Right ventricle myocardium inferior (tissue), 1 donor: ENCODE measurements around the gene IL1A. TPM values are rescaled to one million over a fixed set of nuclear protein-coding genes. Genes with fewer than 3 reads are reported as not detected.
A peak's percentile ranks its signal among the peaks of the same experiment; 100 is the strongest.

ENCODE experiments used
- ATAC-seq: fragments of 200-7000 bp; cut with Tn5 transposase; one replicate; pipeline ENCODE4 v1.9.1; 2020; ENCODE audit warnings: mild to moderate bottlenecking, moderate library complexity
- DNase-seq: peaks from one replicate; pipeline ENCODE4 v3.0.0; 2021; ENCODE audit errors: missing footprints
- intact Hi-C: fragments of 100-400 bp; cut with DNase I; formaldehyde crosslinking; loops from one replicate; pipeline ENCODE4 v1.11.0; 2022
- total RNA-seq: library from RNA; stranded (reverse); fragmentation: NEBNext Ultra II Directional; extraction: Animal tissue kit (Norgen Biotek cat#: 25700); gene quantifications from one replicate; pipeline ENCODE4 v1.2.1, GENCODE V29; 2021
- donor health status: DM: no; HTN: yes; CAD: no; lungs with severe emphysema.

Gene IL1A
- total RNA-seq, 1 donor from 2014 or later = not detected

DNA sequence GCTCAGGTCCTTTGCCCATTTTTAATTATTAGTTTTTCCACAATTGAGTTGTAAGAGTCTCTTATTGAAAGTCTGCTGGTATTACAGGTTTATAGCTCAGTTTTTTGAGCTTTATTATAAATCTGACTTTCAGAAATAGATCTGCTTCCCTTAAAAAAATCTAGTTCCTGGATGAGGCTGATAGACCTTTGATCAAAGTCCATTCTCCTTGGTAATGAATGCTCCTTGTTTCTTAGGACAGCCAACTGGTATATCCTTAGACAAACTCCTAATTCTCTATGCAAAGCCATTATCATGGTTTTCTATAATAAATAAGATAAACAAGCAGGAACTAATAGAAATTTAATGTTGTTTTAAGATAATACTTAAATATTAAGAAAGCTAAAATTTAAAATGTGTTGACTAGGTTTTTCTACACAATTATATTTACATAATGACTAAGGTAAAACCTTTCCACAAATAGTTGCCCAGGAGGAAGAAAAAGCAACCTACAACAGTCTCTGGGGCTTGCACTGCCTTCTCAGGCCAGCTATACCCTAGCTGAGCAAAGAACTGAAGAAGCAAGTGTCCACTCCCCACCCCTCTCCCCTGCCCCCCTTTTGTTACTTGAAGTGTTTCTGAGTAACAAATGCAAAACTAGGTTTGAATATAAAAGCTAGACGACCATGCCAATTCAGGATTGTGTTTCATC is 46.6 kb downstream of the IL1A start:
- intact Hi-C loops = no loop called here
- no peak for ATAC-seq
- no peak for DNase-seq

DNA sequence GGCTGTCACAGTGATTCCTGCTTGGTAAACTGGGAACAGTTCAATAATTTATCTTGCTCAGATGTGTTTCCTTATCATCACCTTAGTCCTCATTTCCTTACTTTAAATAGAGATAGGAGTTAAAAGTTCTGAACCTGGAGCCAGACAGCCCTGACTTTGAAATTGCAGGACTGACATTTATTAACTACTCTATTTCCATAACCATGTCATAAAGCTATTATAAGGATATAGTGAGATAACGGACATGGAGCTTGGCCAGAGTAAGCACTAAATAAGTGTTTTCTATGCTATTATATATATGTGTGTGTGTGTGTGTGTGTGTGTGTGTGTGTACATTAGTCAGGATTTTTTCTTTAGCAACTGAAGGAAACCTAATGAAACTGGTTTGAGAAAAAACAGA is 50.4 kb downstream of the IL1A start:
- intact Hi-C loops = no loop called here
- DNase-seq (no peak), ATAC-seq (no peak)

DNA sequence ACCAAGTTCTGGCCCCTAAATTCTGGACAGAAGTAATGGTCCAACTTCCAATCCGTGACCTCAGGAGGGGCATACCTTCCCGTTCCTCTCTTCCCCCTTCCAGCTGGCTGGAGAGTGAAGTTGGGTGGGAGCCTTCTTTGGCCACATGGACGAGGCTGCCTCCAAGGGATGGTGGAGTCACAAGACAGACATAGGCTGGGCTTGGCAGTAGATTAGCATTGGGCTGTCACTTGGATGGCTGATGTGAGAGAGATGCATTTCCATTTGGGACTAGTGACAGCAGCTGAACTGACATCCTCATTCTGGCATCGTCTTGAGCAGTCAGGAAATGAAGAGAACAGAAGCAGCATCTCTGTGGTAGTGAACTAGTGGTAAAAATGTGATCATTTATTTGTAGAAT is 50.8 kb downstream of the IL1A start:
- intact Hi-C loops = no loop called here
- no peak for ATAC-seq
- no peak for DNase-seq

DNA sequence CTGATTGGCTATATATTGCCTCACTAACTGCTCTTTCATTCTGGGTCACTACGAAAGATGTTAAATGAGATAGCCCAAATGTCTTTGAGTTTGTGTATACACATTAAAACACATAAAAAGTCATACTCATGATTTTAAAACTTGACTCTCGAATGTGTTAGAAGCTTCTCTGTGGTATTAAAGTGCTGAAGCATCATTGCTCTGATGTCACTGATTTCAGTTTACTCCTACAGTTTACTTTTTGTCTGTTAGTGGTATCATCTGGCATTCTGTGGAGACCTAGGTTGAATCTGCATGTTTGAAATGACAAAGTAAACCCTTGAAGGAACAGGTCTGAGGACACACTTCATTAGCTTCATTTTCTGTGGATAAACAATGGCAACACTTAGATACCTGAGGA is 52.8 kb downstream of the IL1A start:
- DNase-seq (no peak), ATAC-seq (no peak)

DNA sequence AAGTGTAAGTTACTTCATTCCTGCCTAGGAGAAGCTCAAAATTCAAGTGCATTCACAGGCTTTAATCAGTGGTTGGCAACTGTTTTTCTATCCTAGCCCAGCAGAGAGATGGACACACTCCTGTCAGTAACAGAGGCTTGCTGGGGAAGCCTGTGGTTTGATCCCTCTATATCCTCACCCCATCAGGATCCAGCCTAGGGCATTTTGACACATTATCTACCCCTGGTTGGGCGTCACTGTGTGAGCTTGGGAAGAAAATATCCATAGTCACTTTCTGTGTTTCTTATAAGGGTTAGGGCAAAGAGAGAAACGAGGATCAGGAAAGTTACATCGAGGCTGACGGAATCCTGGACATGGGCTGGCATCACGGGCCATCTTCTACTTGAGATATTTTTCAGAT is 53.5 kb downstream of the IL1A start:
- DNase-seq (no peak), ATAC-seq (no peak)
- intact Hi-C loops = no loop called here

More for the DNA sequence above, 52.8 kb downstream of the IL1A start:
- intact Hi-C loops = no loop called here

DNA sequence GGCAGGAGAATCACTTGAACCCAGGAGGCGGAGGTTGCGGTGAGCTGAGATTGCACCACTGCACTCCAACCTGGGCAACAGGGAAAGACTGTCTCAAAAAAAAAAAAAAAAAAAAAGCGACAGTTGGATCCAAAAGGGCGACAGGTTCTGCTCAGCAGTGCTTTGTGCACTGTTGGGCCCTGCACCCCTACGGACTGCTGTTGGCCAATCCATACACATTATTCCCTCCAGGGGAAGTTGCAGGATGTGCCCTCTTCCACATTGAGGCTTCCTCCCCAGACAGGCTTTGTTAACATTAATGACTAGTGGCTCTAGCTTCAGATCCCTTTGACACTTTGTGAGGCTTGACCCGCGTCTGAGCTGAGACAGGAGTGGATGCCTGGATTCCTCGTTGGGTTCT is 54.1 kb downstream of the IL1A start:
- no peak for DNase-seq
- no peak for ATAC-seq
- intact Hi-C loops = no loop called here

DNA sequence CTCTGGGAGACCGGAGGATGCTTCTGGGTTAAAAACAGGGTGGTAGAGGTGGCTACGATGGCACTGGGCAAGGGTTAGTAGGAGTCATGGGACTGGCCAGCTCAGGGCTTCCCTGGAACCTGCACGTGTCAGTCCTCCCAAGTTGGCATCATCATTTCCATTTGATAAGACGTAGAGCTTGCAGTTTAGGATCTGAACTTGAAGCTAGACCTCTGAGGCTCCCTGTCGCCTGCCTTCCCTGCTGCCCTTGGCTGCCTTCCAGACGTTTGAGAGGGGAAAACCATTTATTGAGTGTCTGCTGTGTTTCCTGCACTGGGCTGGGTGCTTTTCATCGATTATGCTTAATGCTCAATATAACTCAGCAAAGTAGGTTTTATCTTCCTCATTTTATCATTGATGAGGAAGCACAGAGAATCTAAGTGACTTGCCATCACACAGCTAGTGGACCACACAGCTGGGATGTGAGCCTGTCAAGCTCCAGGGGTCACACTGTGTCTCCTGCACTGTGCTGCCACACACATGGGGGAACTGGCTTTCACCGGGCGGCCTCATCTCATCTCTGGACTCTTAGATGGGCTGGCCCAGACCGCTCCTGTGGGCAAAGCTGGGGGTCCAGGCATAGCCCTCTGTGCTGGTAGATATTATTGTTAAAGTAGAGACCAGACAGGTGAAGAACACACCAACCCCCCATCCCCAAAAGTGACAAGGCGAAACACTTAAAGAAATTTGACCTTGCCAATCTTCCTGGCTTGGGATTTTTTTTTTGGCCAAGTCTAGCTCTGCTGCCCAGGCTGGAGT is 55.7 kb downstream of the IL1A start:
- intact Hi-C loops = no loop called here
- ATAC-seq = no peak

DNA sequence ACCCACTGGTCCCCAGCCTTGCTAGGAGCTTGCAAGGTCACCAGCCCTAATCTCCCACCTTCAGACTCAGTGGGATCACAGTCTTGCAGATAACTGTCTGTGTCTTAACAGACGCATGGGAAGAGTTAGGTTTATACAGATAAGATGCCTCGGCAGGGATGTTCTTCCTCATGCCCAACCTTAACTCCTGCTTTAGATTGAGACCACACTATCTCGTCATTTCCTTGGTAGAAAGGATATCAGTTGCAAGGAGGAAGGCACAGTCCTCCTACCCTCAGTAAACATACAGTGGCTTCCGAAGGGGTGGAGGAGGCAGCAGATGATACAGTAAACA is 56.3 kb downstream of the IL1A start:
- ATAC-seq (no peak), DNase-seq (no peak)
- intact Hi-C loops = no loop called here

More for the DNA sequence above, 55.7 kb downstream of the IL1A start:
- no peak for DNase-seq

DNA sequence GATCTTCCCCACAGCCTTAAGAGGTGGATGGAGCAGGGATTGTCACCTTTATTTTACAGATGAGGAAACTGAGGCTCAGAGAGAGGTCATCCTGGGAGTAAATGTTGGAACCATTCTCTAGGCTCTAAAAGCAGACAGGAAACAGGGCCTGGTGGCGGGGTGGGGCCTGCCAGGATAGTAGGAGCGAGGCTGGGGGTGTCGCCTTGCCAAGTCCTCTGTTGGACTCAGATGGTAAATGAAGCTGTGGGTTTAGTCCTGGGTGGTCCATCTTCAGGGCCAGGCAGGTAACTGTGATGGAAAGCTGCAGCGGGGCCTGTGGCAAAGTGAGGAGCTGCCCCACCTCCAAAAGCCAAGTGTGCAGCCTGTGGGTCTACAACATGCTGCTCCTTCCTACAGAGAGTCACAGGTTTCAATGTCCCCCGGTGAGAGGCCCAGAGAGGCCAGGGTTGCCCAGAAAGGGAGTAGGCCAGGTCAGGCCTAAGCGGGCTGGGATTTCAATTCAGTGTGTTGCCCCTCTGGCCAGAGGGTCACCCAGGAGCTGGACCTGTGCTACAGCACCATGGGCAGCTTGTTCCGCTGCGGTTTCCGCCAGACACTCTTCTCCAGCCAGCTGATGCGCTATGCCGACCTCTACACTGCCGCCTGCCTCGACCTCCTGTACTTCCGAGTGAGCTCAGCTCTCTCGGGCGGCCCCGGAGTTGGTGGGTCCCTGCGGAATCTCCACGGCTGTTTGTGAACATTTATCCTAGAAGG is 56.8 kb downstream of the IL1A start:
- DNase-seq (no peak), ATAC-seq (no peak)
- intact Hi-C loops = no loop called here

DNA sequence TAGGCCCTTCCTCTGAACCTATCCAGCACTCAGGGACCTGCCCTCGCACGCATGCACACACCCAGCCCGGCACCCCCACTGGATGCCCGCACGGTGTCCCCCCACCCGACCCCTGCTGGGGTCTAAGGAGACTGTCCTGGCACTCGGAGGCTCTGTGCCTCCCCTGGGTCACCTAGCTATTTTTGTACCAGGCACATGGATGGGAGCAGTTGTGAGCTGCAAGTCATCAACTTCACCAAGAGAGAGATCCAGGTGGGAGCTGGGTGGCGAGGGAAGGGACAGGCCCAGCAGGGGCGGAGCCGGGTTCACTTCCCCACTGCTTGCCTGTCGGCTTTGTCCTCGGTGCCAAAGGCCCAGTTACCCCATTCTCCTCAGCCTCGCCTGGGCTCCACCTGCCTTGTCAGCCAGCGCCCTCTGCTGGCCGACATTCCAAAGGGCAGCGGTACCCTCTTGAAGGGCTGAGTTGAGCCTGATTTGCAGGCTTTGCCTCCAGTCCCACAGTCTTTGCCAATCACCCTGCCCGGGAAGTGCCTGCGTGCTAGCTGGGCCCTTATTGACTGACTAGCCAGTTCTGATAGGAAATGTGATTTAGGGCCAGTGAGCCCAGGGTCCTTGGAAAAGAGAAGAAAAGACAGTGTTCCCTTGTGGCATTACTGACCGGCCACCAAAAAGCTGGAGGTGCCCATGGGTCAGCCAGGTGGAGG is 57.7 kb downstream of the IL1A start:
- intact Hi-C loops = loop anchor here (1.0 kb wide), 2 partner anchors 100 to 126 kb away; no protein-coding TSS in a partner anchor
- ATAC-seq (peak; percentile 92), DNase-seq (peak; percentile 96)

DNA sequence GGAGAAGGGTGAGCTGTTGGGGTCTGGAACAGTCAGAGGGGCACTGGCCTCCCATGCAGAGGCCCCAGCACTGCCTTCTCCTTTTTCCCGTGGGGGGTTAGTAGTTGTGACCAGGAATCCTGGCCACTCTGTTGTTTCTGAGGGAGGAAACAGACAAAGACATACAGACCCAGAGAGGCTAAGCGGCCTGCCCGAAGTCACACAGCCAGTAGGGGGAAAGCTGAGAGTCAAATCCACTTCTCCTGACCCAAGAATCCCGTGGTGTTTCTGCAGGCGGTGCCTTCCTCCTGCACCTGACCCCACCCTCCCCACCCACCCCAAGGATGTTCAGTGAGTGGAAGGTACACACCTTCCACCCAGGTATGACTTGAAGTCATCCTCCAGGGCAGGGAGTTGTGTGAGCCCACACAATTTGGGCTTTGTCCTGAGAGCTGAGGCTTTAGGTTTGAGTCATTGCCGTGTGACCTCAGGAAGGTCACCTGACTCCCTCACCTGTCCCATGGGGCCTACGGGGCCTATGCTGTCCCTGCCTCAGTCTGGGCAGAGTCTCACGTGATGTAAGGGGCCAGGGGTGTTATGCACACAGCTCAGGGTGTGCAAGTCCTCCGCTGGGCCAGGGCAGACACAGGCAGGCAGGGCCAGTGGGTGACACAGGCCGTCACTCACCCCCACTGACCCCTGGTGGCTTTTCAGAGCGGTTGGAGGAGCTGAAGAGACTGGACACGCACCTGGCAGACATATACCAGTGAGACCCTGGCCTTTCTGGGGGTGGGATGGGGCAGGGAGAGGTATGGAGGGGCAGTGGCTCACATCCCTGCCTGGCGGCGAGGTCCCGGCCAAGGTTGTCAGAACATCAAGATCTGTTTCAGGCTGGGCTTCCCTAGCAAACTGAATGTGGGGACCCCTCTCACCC is 58.5 kb downstream of the IL1A start:
- DNase-seq = no peak
- no peak for ATAC-seq
- intact Hi-C loops = loop anchor here (1.0 kb wide), 2 partner anchors 100 to 126 kb away; no protein-coding TSS in a partner anchor

DNA sequence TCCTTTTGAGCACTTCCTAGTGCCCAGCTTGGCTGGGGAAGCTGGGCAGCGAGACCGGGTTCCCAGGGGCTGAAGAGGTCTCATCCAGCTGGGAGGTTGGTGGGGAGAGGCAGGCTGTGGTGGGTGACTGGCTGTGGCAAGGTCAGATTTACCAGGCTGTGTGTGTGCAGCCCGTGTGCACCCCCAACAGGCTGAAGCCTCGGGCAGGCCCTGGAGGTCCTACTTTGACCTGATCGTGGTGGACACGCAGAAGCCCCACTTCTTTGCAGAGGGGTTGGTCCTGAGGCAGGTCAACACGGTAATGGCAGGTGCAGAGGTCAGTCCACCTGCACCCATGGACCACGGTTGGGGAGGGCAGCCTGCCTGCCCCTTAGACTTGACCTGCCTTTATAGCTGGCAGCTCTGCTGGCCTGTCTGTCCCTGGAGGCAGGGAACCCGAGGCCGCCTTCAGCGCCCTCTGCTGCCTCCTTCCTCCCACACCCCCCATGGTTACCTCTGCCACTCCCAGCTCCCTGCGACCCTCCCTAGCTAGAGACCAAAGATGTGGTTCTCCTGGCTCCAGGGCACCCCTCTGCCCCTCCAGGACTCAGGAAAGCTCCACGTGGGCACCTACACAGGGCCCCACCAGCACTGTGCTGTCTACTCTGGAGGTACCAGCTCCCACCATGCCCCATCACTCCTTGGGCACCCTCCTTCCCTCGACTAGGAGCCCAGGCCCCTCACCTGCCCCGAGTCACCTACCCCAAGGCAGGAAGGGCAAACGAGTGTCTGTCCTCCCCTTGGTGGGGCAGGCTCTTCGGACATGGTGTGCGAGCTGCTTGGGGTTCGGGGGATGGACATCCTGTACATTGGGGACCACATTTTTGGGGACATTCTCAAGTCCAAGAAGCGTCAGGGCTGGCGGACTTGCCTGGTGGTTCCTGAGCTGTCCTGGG is 59.4 kb downstream of the IL1A start:
- peak; percentile 64 for DNase-seq
- ATAC-seq = no peak
- intact Hi-C loops = no loop called here

DNA sequence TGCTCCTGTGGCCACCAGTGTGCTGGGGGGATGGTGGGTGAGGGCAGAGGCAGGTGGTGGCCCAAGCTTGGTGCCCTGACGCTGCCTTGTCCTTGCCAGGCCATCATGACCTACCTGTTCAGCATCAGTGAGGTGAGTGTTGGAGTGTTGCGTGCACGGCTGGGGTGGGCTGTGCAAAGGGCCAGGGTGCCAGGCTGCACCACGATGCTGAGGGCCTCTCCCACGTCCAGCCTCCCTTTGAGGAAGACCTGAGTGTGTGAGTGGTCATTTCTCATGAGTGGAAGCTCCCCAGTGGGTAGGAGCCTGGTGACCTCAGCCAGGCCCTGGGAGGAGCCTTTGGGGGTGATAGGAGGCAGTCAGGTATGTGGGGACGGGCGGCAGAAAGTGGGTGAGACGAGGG is 60.3 kb downstream of the IL1A start:
- no peak for DNase-seq
- ATAC-seq = no peak
- intact Hi-C loops = no loop called here
